ENCODE measurements around the gene SART1.

SART1 gene
- total RNA-seq = 85.6 to 109 (median 98.2) reads per million in 3 donors

- no peaks in the 10 kb centered on the region for H3K9me3 ChIP-seq (ENCODE audit: control insufficient read depth, low read length)
- H3K4me3 ChIP-seq (ENCODE audit: insufficient read depth, low read depth, low read length, poor library complexity, severe bottlenecking) = peak within 1 kb of the TSS; percentile 100
- H3K27ac ChIP-seq (ENCODE audit: insufficient read depth, low read length, poor library complexity, severe bottlenecking) = peak within 1 kb of the TSS; percentile 98
These were observed at the start of gene SART1 for GRCh38 chr11:65961267-65962140. SART1 (plus strand) TSS chr11:65961734; CDS start chr11:65961781, 47 bp downstream.

GRCh38 chr11:65912845-65913244, 48.7 kb upstream of the SART1 start:
- H3K27ac ChIP-seq (ENCODE audit: insufficient read depth, low read length, poor library complexity, severe bottlenecking) = no peak overlapping the region
- H3K4me3 ChIP-seq (ENCODE audit: insufficient read depth, low read depth, low read length, poor library complexity, severe bottlenecking) = no peak overlapping the region
- H3K4me1 ChIP-seq (ENCODE audit: control insufficient read depth, insufficient read depth, low read length, poor library complexity, severe bottlenecking) = peaks cover 12% of the 10 kb centered on the region
- H3K27me3 ChIP-seq (replicated peaks; ENCODE audit: control insufficient read depth, insufficient read depth, low read length, poor library complexity, severe bottlenecking) = no peaks in the 10 kb centered on the region
- H3K9me3 ChIP-seq (ENCODE audit: control insufficient read depth, low read length) = no peaks in the 10 kb centered on the region
- H3K36me3 ChIP-seq (ENCODE audit: control insufficient read depth, insufficient read depth, low read length) = no peaks in the 10 kb centered on the region
- no peak for DNase-seq

More at GRCh38 chr11:65961267-65962140, at the start of gene SART1:
- peaks cover 21% of the 10 kb centered on the region for H3K4me1 ChIP-seq (ENCODE audit: control insufficient read depth, insufficient read depth, low read length, poor library complexity, severe bottlenecking)
- H3K27me3 ChIP-seq (replicated peaks; ENCODE audit: control insufficient read depth, insufficient read depth, low read length, poor library complexity, severe bottlenecking) = no peaks in the 10 kb centered on the region
- peak; percentile 95 for DNase-seq
- peaks cover 26% of the 10 kb centered on the region for H3K36me3 ChIP-seq (ENCODE audit: control insufficient read depth, insufficient read depth, low read length)

- Histone ChIP-seq H3K4me1 (ENCODE audit: control insufficient read depth, insufficient read depth, low read length, poor library complexity, severe bottlenecking) (peaks cover 22% of the 10 kb centered on the region), H3K9me3 (ENCODE audit: control insufficient read depth, low read length) (no peaks in the 10 kb centered on the region)
These were observed 46.3 kb upstream of the SART1 start for GRCh38 chr11:65915101-65915820.

GRCh38 chr11:65915821-65916251, 45.7 kb upstream of the SART1 start:
- H3K4me1 ChIP-seq (ENCODE audit: control insufficient read depth, insufficient read depth, low read length, poor library complexity, severe bottlenecking) = peaks cover 28% of the 10 kb centered on the region
- DNase-seq = no peak
- no peak overlapping the region for H3K4me3 ChIP-seq (ENCODE audit: insufficient read depth, low read depth, low read length, poor library complexity, severe bottlenecking)
- H3K27ac ChIP-seq (ENCODE audit: insufficient read depth, low read length, poor library complexity, severe bottlenecking) = no peak overlapping the region
- H3K27me3 ChIP-seq (replicated peaks; ENCODE audit: control insufficient read depth, insufficient read depth, low read length, poor library complexity, severe bottlenecking) = no peaks in the 10 kb centered on the region
- no peaks in the 10 kb centered on the region for H3K9me3 ChIP-seq (ENCODE audit: control insufficient read depth, low read length)
- H3K36me3 ChIP-seq (ENCODE audit: control insufficient read depth, insufficient read depth, low read length) = no peaks in the 10 kb centered on the region

More at GRCh38 chr11:65915101-65915820, 46.3 kb upstream of the SART1 start:
- H3K27ac ChIP-seq (ENCODE audit: insufficient read depth, low read length, poor library complexity, severe bottlenecking) = no peak overlapping the region
- no peaks in the 10 kb centered on the region for H3K36me3 ChIP-seq (ENCODE audit: control insufficient read depth, insufficient read depth, low read length)
- no peaks in the 10 kb centered on the region for H3K27me3 ChIP-seq (replicated peaks; ENCODE audit: control insufficient read depth, insufficient read depth, low read length, poor library complexity, severe bottlenecking)
- no peak for DNase-seq
- no peak overlapping the region for H3K4me3 ChIP-seq (ENCODE audit: insufficient read depth, low read depth, low read length, poor library complexity, severe bottlenecking)

GRCh38 chr11:65916391-65916790, 45.1 kb upstream of the SART1 start:
- no peaks in the 10 kb centered on the region for H3K27me3 ChIP-seq (replicated peaks; ENCODE audit: control insufficient read depth, insufficient read depth, low read length, poor library complexity, severe bottlenecking)
- no peaks in the 10 kb centered on the region for H3K36me3 ChIP-seq (ENCODE audit: control insufficient read depth, insufficient read depth, low read length)
- H3K4me1 ChIP-seq (ENCODE audit: control insufficient read depth, insufficient read depth, low read length, poor library complexity, severe bottlenecking) = peaks cover 32% of the 10 kb centered on the region
- no peak for DNase-seq
- no peak overlapping the region for H3K27ac ChIP-seq (ENCODE audit: insufficient read depth, low read length, poor library complexity, severe bottlenecking)
- H3K4me3 ChIP-seq (ENCODE audit: insufficient read depth, low read depth, low read length, poor library complexity, severe bottlenecking) = no peak overlapping the region
- H3K9me3 ChIP-seq (ENCODE audit: control insufficient read depth, low read length) = no peaks in the 10 kb centered on the region

- Histone ChIP-seq H3K4me1 (ENCODE audit: control insufficient read depth, insufficient read depth, low read length, poor library complexity, severe bottlenecking) (peaks cover 32% of the 10 kb centered on the region), H3K27me3 (replicated peaks; ENCODE audit: control insufficient read depth, insufficient read depth, low read length, poor library complexity, severe bottlenecking) (no peaks in the 10 kb centered on the region), H3K4me3 (ENCODE audit: insufficient read depth, low read depth, low read length, poor library complexity, severe bottlenecking) (no peak overlapping the region), H3K36me3 (ENCODE audit: control insufficient read depth, insufficient read depth, low read length) (peaks cover 3% of the 10 kb centered on the region), H3K9me3 (ENCODE audit: control insufficient read depth, low read length) (no peaks in the 10 kb centered on the region), H3K27ac (ENCODE audit: insufficient read depth, low read length, poor library complexity, severe bottlenecking) (no peak overlapping the region)
- no peak for DNase-seq
These were observed 44.5 kb upstream of the SART1 start for GRCh38 chr11:65917077-65917433.

- H3K4me1 ChIP-seq (ENCODE audit: control insufficient read depth, insufficient read depth, low read length, poor library complexity, severe bottlenecking) = peaks cover 32% of the 10 kb centered on the region
- peak overlapping the region; percentile 82 for H3K4me3 ChIP-seq (ENCODE audit: insufficient read depth, low read depth, low read length, poor library complexity, severe bottlenecking)
- peaks cover 7% of the 10 kb centered on the region for H3K36me3 ChIP-seq (ENCODE audit: control insufficient read depth, insufficient read depth, low read length)
- no peak for DNase-seq
- no peaks in the 10 kb centered on the region for H3K9me3 ChIP-seq (ENCODE audit: control insufficient read depth, low read length)
- H3K27ac ChIP-seq (ENCODE audit: insufficient read depth, low read length, poor library complexity, severe bottlenecking) = peak overlapping the region; percentile 93
- no peaks in the 10 kb centered on the region for H3K27me3 ChIP-seq (replicated peaks; ENCODE audit: control insufficient read depth, insufficient read depth, low read length, poor library complexity, severe bottlenecking)
These were observed 43.9 kb upstream of the SART1 start for GRCh38 chr11:65917434-65918210.

- peaks cover 32% of the 10 kb centered on the region for H3K4me1 ChIP-seq (ENCODE audit: control insufficient read depth, insufficient read depth, low read length, poor library complexity, severe bottlenecking)
- no peak for DNase-seq
- peaks cover 10% of the 10 kb centered on the region for H3K36me3 ChIP-seq (ENCODE audit: control insufficient read depth, insufficient read depth, low read length)
- H3K4me3 ChIP-seq (ENCODE audit: insufficient read depth, low read depth, low read length, poor library complexity, severe bottlenecking) = peak within 1 kb of the TSS; percentile 89
- no peaks in the 10 kb centered on the region for H3K27me3 ChIP-seq (replicated peaks; ENCODE audit: control insufficient read depth, insufficient read depth, low read length, poor library complexity, severe bottlenecking)
- no peaks in the 10 kb centered on the region for H3K9me3 ChIP-seq (ENCODE audit: control insufficient read depth, low read length)
- H3K27ac ChIP-seq (ENCODE audit: insufficient read depth, low read length, poor library complexity, severe bottlenecking) = peak within 1 kb of the TSS; percentile 93
These were observed 43.1 kb upstream of the SART1 start, which contains the start of gene C11orf68 for GRCh38 chr11:65918211-65919140. C11orf68 (minus strand) TSS chr11:65919062; CDS start chr11:65919031, 31 bp downstream.

- Histone ChIP-seq H3K27ac (ENCODE audit: insufficient read depth, low read length, poor library complexity, severe bottlenecking) (peak within 1 kb of the TSS; percentile 93), H3K9me3 (ENCODE audit: control insufficient read depth, low read length) (no peaks in the 10 kb centered on the region), H3K4me3 (ENCODE audit: insufficient read depth, low read depth, low read length, poor library complexity, severe bottlenecking) (peak within 1 kb of the TSS; percentile 89), H3K4me1 (ENCODE audit: control insufficient read depth, insufficient read depth, low read length, poor library complexity, severe bottlenecking) (peaks cover 32% of the 10 kb centered on the region), H3K36me3 (ENCODE audit: control insufficient read depth, insufficient read depth, low read length) (peaks cover 10% of the 10 kb centered on the region), H3K27me3 (replicated peaks; ENCODE audit: control insufficient read depth, insufficient read depth, low read length, poor library complexity, severe bottlenecking) (no peaks in the 10 kb centered on the region)
- DNase-seq = peak; percentile 98 to 100 (median 99)
These were observed 42.4 kb upstream of the SART1 start, which contains the start of gene DRAP1 for GRCh38 chr11:65919141-65919572. DRAP1 (plus strand) TSS chr11:65919426; CDS start chr11:65919502, 76 bp downstream.
